Heart right ventricle (tissue), 16 donors: ENCODE measurements around the gene EYS. TPM values are rescaled to one million over a fixed set of nuclear protein-coding genes. Genes with fewer than 3 reads are reported as not detected.

Experiments used
- ATAC-seq, 8 donors: fragments of 200-7000 bp; cut with Tn5 transposase; one replicate each; pipeline ENCODE4 v1.9.1; 2020; ENCODE audit warnings: mild to moderate bottlenecking in 8 of 8, moderate library complexity in 8 of 8, moderate number of reproducible peaks in 1 of 8
- DNase-seq, 2 donors: peaks; one replicate each; pipeline ENCODE4 v3.0.0-alpha.2; 2020
- H3K27ac ChIP-seq, 10 donors: fragments of 200-600 bp; sonication (generic) in 2 of 10; one replicate each; pipeline versions ENCODE4 v1.5.0 to v1.8.0; 2020 to 2022; ENCODE audit warnings: mild to moderate bottlenecking in 3 of 10
- H3K27me3 ChIP-seq, 7 donors: fragments of 200-600 bp; one replicate each; pipeline ENCODE4 v1.8.0; 2021 to 2022; ENCODE audit warnings: mild to moderate bottlenecking in 2 of 7
- H3K36me3 ChIP-seq, 9 donors: fragments of 200-600 bp; sonication (generic) in 1 of 9; one replicate each; pipeline versions ENCODE4 v1.5.0 to v1.8.0; 2020 to 2022; ENCODE audit warnings: mild to moderate bottlenecking in 2 of 9
- H3K4me1 ChIP-seq, 9 donors: fragments of 200-600 bp; sonication (generic) in 1 of 9; one replicate each; pipeline versions ENCODE4 v1.5.0 to v1.8.0; 2020 to 2022; ENCODE audit warnings: mild to moderate bottlenecking in 4 of 9
- H3K4me3 ChIP-seq, 10 donors: fragments of 200-600 bp; sonication (generic) in 2 of 10; one replicate each; pipeline versions ENCODE4 v1.5.0 to v1.8.0; 2020 to 2022; ENCODE audit warnings: mild to moderate bottlenecking in 7 of 10, moderate library complexity in 2 of 10
- H3K9me3 ChIP-seq, 11 donors: fragments of 200-600 bp in 10 of 11; sonication (generic) in 2 of 11; one replicate each; pipeline versions ENCODE4 v1.5.0 to v1.8.0; 2013 to 2022; ENCODE audit warnings: mild to moderate bottlenecking in 2 of 11, control low read depth in 1 of 11, moderate library complexity in 1 of 11
- CTCF ChIP-seq, 9 donors: fragments of 200-600 bp; sonication (generic) in 2 of 9; IDR thresholded peaks; one replicate each; pipeline versions ENCODE4 v1.5.0 to v1.8.0; 2021 to 2022; ENCODE audit warnings: antibody characterized with exemption in 9 of 9, mild to moderate bottlenecking in 5 of 9, moderate library complexity in 1 of 9
- WGBS, 2 donors: extraction: QIAGEN DNeasy Blood & Tissue Kit; methylation state at CpG; one replicate each; pipeline ENCODE4 v1.1.7; 2013; ENCODE audit warnings: inconsistent platforms in 1 of 2; 5-methylcytosine and 5-hydroxymethylcytosine counted together
- intact Hi-C, 10 donors: fragments of 100-400 bp; cut with DNase I; formaldehyde crosslinking; loops; one replicate each; pipeline versions ENCODE4 v1.11.1 to v1.14.2; 2022
- polyA plus RNA-seq, 2 donors: library from polyadenylated mRNA; stranded (reverse); fragments of 200-250 nt; gene quantifications; one replicate each; pipeline ENCODE4 v1.2.3, GENCODE V29; 2013
- total RNA-seq, 10 donors: library from RNA; stranded (reverse); fragmentation: NEBNext Ultra II Directional in 3 of 10; extraction: Animal tissue kit (Norgen Biotek cat#: 25700) in 3 of 10; gene quantifications; one replicate each; pipeline versions ENCODE4 v1.2.1 to v1.2.4, GENCODE V29; 2021 to 2023
- donor health status: Arrhythmogenic right ventricular cardiomyopathy.
- donor health status: ischemic (EF 13 %, LVEDD 7.1; RV severe dilation, severe dysfunction).
- donor health status: healthy with polysubstance abuse.
- donor health status: DM: no; HTN: yes; CAD: no.
- donor health status: DM: no; HTN: no; CAD: no.
- donor health status: ischemic (EF 25% LVEDD 6.9; RV normal size, moderate dysfunction).
- donor health status: ischemic (EF 25% LVEDD 5.7; RV mildly dilated, moderate dysfunction).
- donor health status: healthy.
- donor health status: DM: yes; HTN: yes; CAD: no.
- donor health status: Ischemic cardiomyopathy.
- donor health status: ischemic (EF 35%, LVEDD 5.7; RV mildly dilated, moderate dysfunction).
- donor health status: nonischemic (EF 11% LVEDD 7.7; RV severe dilation, severe dysfunction).
- donor health status: DM: yes; HTN: yes; CAD: no.
- donor health status: PGD.
- donor health status: ischemic (EF 29% LVEDD 5.4; RV normal size, mild dysfunction).
- donor health status: nonischemic (EF 23%, LVEDD 6.1; RV moderate dilation, normal function).

EYS gene
- total and polyA plus RNA-seq, 12 donors = 0.02 to 0.40 (median 0.18) TPM; not detected in 8

DNA sequence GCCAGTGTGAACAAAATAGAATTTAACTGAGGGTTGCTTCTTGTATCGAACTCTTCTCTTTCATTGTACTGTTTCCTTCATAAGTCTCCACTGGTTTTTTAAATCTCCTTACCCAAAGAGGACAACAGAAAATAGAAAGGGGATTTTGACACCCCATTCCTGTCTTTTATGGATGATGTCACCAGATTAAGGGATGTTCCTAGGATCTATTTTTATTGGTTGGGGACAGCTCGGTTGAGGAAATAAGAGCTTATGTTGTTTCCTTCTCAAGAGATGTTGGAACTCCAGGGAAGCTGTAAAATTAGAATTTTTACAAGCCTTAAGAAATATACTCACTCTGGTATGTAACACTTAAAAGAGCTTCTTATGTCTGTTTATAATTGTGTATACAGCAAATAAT, 1900.0 kb downstream of the EYS start:
- Histone ChIP-seq H3K9me3 (no peaks in the 10 kb centered on the region), H3K27me3 (no peaks in the 10 kb centered on the region), H3K4me1 (peaks cover 0 to 42% (median 2%) of the 10 kb centered on the region in 9 donors), H3K27ac (peak overlapping the region in 2 of 10 donors; percentile 13 to 90), H3K36me3 (no peaks in the 10 kb centered on the region), H3K4me3 (no peak overlapping the region)
- intact Hi-C loops = no loop called here
- ATAC-seq (no peak), DNase-seq (no peak)
- 53 to 71% methylated on average over 2 of the region's 2 CpGs for WGBS, 2 donors
- no peak for TF ChIP-seq CTCF (IDR thresholded peaks at IDR 0.05)

- 63 to 78% methylated on average over 2 of the region's 2 CpGs for WGBS, 2 donors
- Histone ChIP-seq H3K4me3 (no peak overlapping the region), H3K27me3 (no peaks in the 10 kb centered on the region), H3K27ac (peak overlapping the region in 1 of 10 donors; percentile 90), H3K4me1 (peaks cover 0 to 42% (median 2%) of the 10 kb centered on the region in 9 donors), H3K36me3 (no peaks in the 10 kb centered on the region), H3K9me3 (no peaks in the 10 kb centered on the region)
- no peak for ATAC-seq
- intact Hi-C loops = no loop called here
- TF ChIP-seq CTCF (IDR thresholded peaks at IDR 0.05) = no peak
- no peak for DNase-seq
Measured at GRCh38 chr6:63806573-63806913, 1900.5 kb downstream of the EYS start.

DNA sequence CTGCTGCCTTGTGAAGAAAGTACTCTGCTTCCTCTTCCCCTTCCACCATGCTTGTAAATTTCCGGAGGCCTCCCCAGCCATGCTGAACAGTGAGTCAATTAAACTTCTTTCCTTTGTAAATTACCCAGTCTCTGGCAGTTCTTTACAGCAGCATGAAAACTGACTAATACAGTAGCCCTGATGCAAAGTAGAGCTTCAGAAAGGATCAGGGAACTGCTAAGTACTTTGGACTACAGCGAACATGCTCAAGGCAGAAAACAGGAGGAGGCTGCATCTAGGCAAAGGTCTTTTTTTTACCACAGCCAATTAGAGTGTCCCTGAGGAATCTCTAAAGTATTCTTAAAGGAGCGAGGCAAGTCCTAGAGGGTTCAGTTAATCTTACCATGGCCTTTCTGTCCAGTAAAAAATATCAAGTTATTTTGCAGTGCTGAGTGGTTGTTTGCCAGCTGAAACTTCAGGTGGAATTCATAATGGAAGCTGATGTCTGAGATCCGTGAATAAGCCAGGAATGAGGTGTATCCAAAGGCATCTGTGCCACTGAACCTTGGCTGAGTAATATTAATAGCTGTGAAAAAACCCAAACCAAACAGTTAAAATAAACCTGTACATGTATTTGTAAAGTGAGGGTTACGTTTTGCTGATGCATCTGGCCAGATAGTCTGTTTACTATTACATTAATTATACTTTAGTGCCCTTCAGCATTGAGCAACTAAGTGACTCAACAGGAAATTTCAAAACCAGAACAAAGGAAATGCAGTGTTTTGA, 1901.0 kb downstream of the EYS start:
- DNase-seq (no peak), ATAC-seq (peak in 5 of 8 donors; percentile 24 to 73 (median 58))
- intact Hi-C loops = no loop called here
- Histone ChIP-seq H3K36me3 (no peaks in the 10 kb centered on the region), H3K27me3 (no peaks in the 10 kb centered on the region), H3K9me3 (no peaks in the 10 kb centered on the region), H3K4me3 (peak overlapping the region in 1 of 10 donors; percentile 5), H3K27ac (peak overlapping the region in 4 of 10 donors; percentile 18 to 90 (median 47)), H3K4me1 (peaks cover 0 to 42% (median 2%) of the 10 kb centered on the region in 9 donors)
- 51 to 58% methylated on average over 5 of the region's 5 CpGs for WGBS, 2 donors
- no peak for TF ChIP-seq CTCF (IDR thresholded peaks at IDR 0.05)

DNA sequence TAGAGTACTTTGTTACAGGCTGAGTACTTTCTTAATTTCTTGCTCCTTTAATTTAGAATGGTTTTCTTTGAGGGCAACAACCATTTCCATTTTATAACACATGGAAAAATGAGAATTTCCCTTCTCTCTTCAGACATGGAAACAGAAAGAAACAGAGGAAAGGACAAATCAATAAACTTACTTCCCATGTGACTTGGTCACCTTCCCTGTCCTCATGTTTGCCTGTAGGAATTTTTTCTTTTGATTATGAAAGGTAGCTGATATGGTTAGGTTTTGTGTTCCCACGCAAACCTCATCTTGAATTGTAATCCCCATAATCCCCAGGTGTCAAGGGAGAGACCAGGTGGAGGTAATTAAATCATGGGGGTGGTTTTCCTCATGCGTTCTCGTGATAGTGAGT, 1901.7 kb downstream of the EYS start:
- TF ChIP-seq CTCF (IDR thresholded peaks at IDR 0.05) = no peak
- H3K4me3 ChIP-seq = no peak overlapping the region
- H3K4me1 ChIP-seq = peaks cover 0 to 42% (median 2%) of the 10 kb centered on the region in 9 donors
- ATAC-seq (no peak), DNase-seq (no peak)
- peaks cover 0 to 4% (median 0%) of the 10 kb centered on the region in 7 donors for H3K27me3 ChIP-seq
- H3K9me3 ChIP-seq = no peaks in the 10 kb centered on the region
- peak overlapping the region in 3 of 10 donors; percentile 45 to 90 (median 49) for H3K27ac ChIP-seq
- 68 to 78% methylated on average over 3 of the region's 3 CpGs for WGBS, 2 donors
- no peaks in the 10 kb centered on the region for H3K36me3 ChIP-seq
- intact Hi-C loops = no loop called here
